ENCODE measurements around the gene TAAR9.
"Not testable (repeated sequence)": the region's sequence is repeated elsewhere in the genome, so short reads cannot be mapped to it uniquely, and the experiment has no call there.

Gene TAAR9

GRCh38 chr6:132537145-132537544 is 932 bp upstream of the TAAR9 start:
- DNase-seq (ENCODE audit: insufficient read length, low spot score) (no peak), FAIRE-seq (no peak)
- TF ChIP-seq POLR2AphosphoS5 (IDR thresholded peaks at IDR 0.05; ENCODE audit: low read depth, low read length) (no peak), PAX5 (IDR thresholded peaks at IDR 0.05; ENCODE audit: insufficient read depth, low read length, severe bottlenecking) (no peak), POU2F2 (IDR thresholded peaks at IDR 0.05; ENCODE audit: low read depth, low read length) (no peak), TAF1 (IDR thresholded peaks at IDR 0.05; ENCODE audit: low read depth, low read length) (no peak), SPI1 (IDR thresholded peaks at IDR 0.05; ENCODE audit: low read depth, low read length) (no peak), POLR2A (IDR thresholded peaks at IDR 0.05; ENCODE audit: low read depth, low read length) (no peak)

- FAIRE-seq (no peak), DNase-seq (ENCODE audit: insufficient read length, low spot score) (no peak)
- TF ChIP-seq POU2F2 (IDR thresholded peaks at IDR 0.05; ENCODE audit: low read depth, low read length) (no peak), POLR2AphosphoS5 (IDR thresholded peaks at IDR 0.05; ENCODE audit: low read depth, low read length) (no peak), TAF1 (IDR thresholded peaks at IDR 0.05; ENCODE audit: low read depth, low read length) (no peak), POLR2A (IDR thresholded peaks at IDR 0.05; ENCODE audit: low read depth, low read length) (no peak), SPI1 (IDR thresholded peaks at IDR 0.05; ENCODE audit: low read depth, low read length) (no peak), PAX5 (IDR thresholded peaks at IDR 0.05; ENCODE audit: insufficient read depth, low read length, severe bottlenecking) (no peak)
These were observed 6.7 kb downstream of the TAAR9 start for GRCh38 chr6:132544826-132545225.

- FAIRE-seq (no peak), DNase-seq (ENCODE audit: insufficient read length, low spot score) (no peak)
- TF ChIP-seq PAX5 (IDR thresholded peaks at IDR 0.05; ENCODE audit: insufficient read depth, low read length, severe bottlenecking) (no peak), SPI1 (IDR thresholded peaks at IDR 0.05; ENCODE audit: low read depth, low read length) (no peak), POLR2AphosphoS5 (IDR thresholded peaks at IDR 0.05; ENCODE audit: low read depth, low read length) (no peak), TAF1 (IDR thresholded peaks at IDR 0.05; ENCODE audit: low read depth, low read length) (no peak), POU2F2 (IDR thresholded peaks at IDR 0.05; ENCODE audit: low read depth, low read length) (no peak), POLR2A (IDR thresholded peaks at IDR 0.05; ENCODE audit: low read depth, low read length) (no peak)
These were observed 10.8 kb downstream of the TAAR9 start for GRCh38 chr6:132548746-132549463.

- DNase-seq (ENCODE audit: insufficient read length, low spot score): no peak
- FAIRE-seq: no peak
- TF ChIP-seq PAX5 (IDR thresholded peaks at IDR 0.05; ENCODE audit: insufficient read depth, low read length, severe bottlenecking): no peak
- no peak for TF ChIP-seq POU2F2 (IDR thresholded peaks at IDR 0.05; ENCODE audit: low read depth, low read length)
- TF ChIP-seq POLR2AphosphoS5 (IDR thresholded peaks at IDR 0.05; ENCODE audit: low read depth, low read length): no peak
- TF ChIP-seq SPI1 (IDR thresholded peaks at IDR 0.05; ENCODE audit: low read depth, low read length): no peak
- TF ChIP-seq TAF1 (IDR thresholded peaks at IDR 0.05; ENCODE audit: low read depth, low read length): no peak
- no peak for TF ChIP-seq POLR2A (IDR thresholded peaks at IDR 0.05; ENCODE audit: low read depth, low read length)
These were observed 13.1 kb downstream of the TAAR9 start for GRCh38 chr6:132551214-132551613.

- TF ChIP-seq PAX5 (IDR thresholded peaks at IDR 0.05; ENCODE audit: insufficient read depth, low read length, severe bottlenecking) (no peak), SPI1 (IDR thresholded peaks at IDR 0.05; ENCODE audit: low read depth, low read length) (no peak), POLR2AphosphoS5 (IDR thresholded peaks at IDR 0.05; ENCODE audit: low read depth, low read length) (no peak), POLR2A (IDR thresholded peaks at IDR 0.05; ENCODE audit: low read depth, low read length) (no peak), TAF1 (IDR thresholded peaks at IDR 0.05; ENCODE audit: low read depth, low read length) (no peak), POU2F2 (IDR thresholded peaks at IDR 0.05; ENCODE audit: low read depth, low read length) (no peak)
- DNase-seq (ENCODE audit: insufficient read length, low spot score): no peak
- FAIRE-seq: no peak
These were observed 14.3 kb downstream of the TAAR9 start, which contains the start of gene TAAR8 for GRCh38 chr6:132552372-132552771. Gene TAAR8 (plus strand): TSS chr6:132552672. CDS start chr6:132552693, 21 bp downstream.

- not testable (repeated sequence) for DNase-seq (ENCODE audit: insufficient read length, low spot score); FAIRE-seq
These were observed 22.0 kb downstream of the TAAR9 start for GRCh38 chr6:132560087-132560486.

GRCh38 chr6:132566404-132566803 is 28.3 kb downstream of the TAAR9 start:
- no peak for TF ChIP-seq SPI1 (IDR thresholded peaks at IDR 0.05; ENCODE audit: low read depth, low read length)
- no peak for TF ChIP-seq TAF1 (IDR thresholded peaks at IDR 0.05; ENCODE audit: low read depth, low read length)
- TF ChIP-seq POU2F2 (IDR thresholded peaks at IDR 0.05; ENCODE audit: low read depth, low read length): no peak
- TF ChIP-seq POLR2AphosphoS5 (IDR thresholded peaks at IDR 0.05; ENCODE audit: low read depth, low read length): no peak
- TF ChIP-seq POLR2A (IDR thresholded peaks at IDR 0.05; ENCODE audit: low read depth, low read length): no peak
- no peak for TF ChIP-seq PAX5 (IDR thresholded peaks at IDR 0.05; ENCODE audit: insufficient read depth, low read length, severe bottlenecking)
- no peak for DNase-seq (ENCODE audit: insufficient read length, low spot score)
- no peak for FAIRE-seq

- no peak for DNase-seq (ENCODE audit: insufficient read length, low spot score)
- no peak for FAIRE-seq
- TF ChIP-seq SPI1 (IDR thresholded peaks at IDR 0.05; ENCODE audit: low read depth, low read length) (no peak), POLR2AphosphoS5 (IDR thresholded peaks at IDR 0.05; ENCODE audit: low read depth, low read length) (no peak), POLR2A (IDR thresholded peaks at IDR 0.05; ENCODE audit: low read depth, low read length) (no peak), PAX5 (IDR thresholded peaks at IDR 0.05; ENCODE audit: insufficient read depth, low read length, severe bottlenecking) (no peak), TAF1 (IDR thresholded peaks at IDR 0.05; ENCODE audit: low read depth, low read length) (no peak), POU2F2 (IDR thresholded peaks at IDR 0.05; ENCODE audit: low read depth, low read length) (no peak)
These were observed 29.5 kb downstream of the TAAR9 start for GRCh38 chr6:132567566-132567965.

GRCh38 chr6:132568611-132569010 is 30.5 kb downstream of the TAAR9 start:
- TF ChIP-seq SPI1 (IDR thresholded peaks at IDR 0.05; ENCODE audit: low read depth, low read length) (no peak), POLR2A (IDR thresholded peaks at IDR 0.05; ENCODE audit: low read depth, low read length) (no peak), TAF1 (IDR thresholded peaks at IDR 0.05; ENCODE audit: low read depth, low read length) (no peak), POLR2AphosphoS5 (IDR thresholded peaks at IDR 0.05; ENCODE audit: low read depth, low read length) (no peak), PAX5 (IDR thresholded peaks at IDR 0.05; ENCODE audit: insufficient read depth, low read length, severe bottlenecking) (no peak), POU2F2 (IDR thresholded peaks at IDR 0.05; ENCODE audit: low read depth, low read length) (no peak)
- DNase-seq (ENCODE audit: insufficient read length, low spot score) (no peak), FAIRE-seq (no peak)

- no peak for DNase-seq (ENCODE audit: insufficient read length, low spot score)
- FAIRE-seq: no peak
- TF ChIP-seq SPI1 (IDR thresholded peaks at IDR 0.05; ENCODE audit: low read depth, low read length) (no peak), POLR2AphosphoS5 (IDR thresholded peaks at IDR 0.05; ENCODE audit: low read depth, low read length) (no peak), PAX5 (IDR thresholded peaks at IDR 0.05; ENCODE audit: insufficient read depth, low read length, severe bottlenecking) (no peak), POLR2A (IDR thresholded peaks at IDR 0.05; ENCODE audit: low read depth, low read length) (no peak), POU2F2 (IDR thresholded peaks at IDR 0.05; ENCODE audit: low read depth, low read length) (no peak), TAF1 (IDR thresholded peaks at IDR 0.05; ENCODE audit: low read depth, low read length) (no peak)
These were observed 31.1 kb downstream of the TAAR9 start for GRCh38 chr6:132569170-132569569.
